Psoas muscle (tissue), 8 donors: ENCODE results near the gene LRP1. TPM values are rescaled to one million over a fixed set of nuclear protein-coding genes. Genes with fewer than 3 reads are reported as not detected.

ENCODE experiments used
- ATAC-seq, 4 donors: fragments of 200-7000 bp; cut with Tn5 transposase; one replicate each; pipeline ENCODE4 v1.9.1; 2020; ENCODE audit warnings: moderate library complexity in 3 of 4, mild to moderate bottlenecking in 2 of 4
- DNase-seq, 2 donors: peaks; one replicate each; pipeline ENCODE4 v3.0.0-alpha.2; 2020
- H3K27ac ChIP-seq: fragments of 200-600 bp; one replicate; pipeline ENCODE4 v1.8.0; 2022
- H3K27me3 ChIP-seq, 3 donors: fragments of 200-600 bp in 1 of 3; one replicate each; pipeline versions ENCODE4 v1.6.1 to v1.8.0; 2013 to 2022; ENCODE audit warnings: low read length in 2 of 3, mild to moderate bottlenecking in 2 of 3, moderate library complexity in 1 of 3; ENCODE audit not compliant: insufficient read depth in 3 of 3
- H3K36me3 ChIP-seq, 2 donors: fragments of 200-600 bp in 1 of 2; one replicate each; pipeline versions ENCODE4 v1.6.1 to v1.8.0; 2013 to 2022; ENCODE audit warnings: low read depth in 1 of 2, mild to moderate bottlenecking in 1 of 2, moderate library complexity in 1 of 2; ENCODE audit not compliant: insufficient read depth in 1 of 2
- H3K4me1 ChIP-seq: fragments of 200-600 bp; one replicate; pipeline ENCODE4 v1.8.0; 2022
- H3K4me3 ChIP-seq: fragments of 200-600 bp; one replicate; pipeline ENCODE4 v1.8.0; 2022; ENCODE audit warnings: mild to moderate bottlenecking
- H3K9me3 ChIP-seq: fragments of 200-600 bp; one replicate; pipeline ENCODE4 v1.8.0; 2022
- WGBS, 3 donors: extraction: QIAGEN DNeasy Blood & Tissue Kit; methylation state at CpG; one replicate each; pipeline versions ENCODE4 v1.1.6 to v1.1.7; 2013; 5-methylcytosine and 5-hydroxymethylcytosine counted together
- intact Hi-C, 2 donors: fragments of 100-400 bp; cut with DNase I; formaldehyde crosslinking; loops; one replicate each; pipeline versions ENCODE4 v1.11.0 to v1.14.2; 2022
- polyA plus RNA-seq, 3 donors: library from polyadenylated mRNA; stranded (reverse); fragments of 200-250 nt; gene quantifications; one replicate each; pipeline ENCODE4 v1.2.3, GENCODE V29; 2013
- total RNA-seq, 4 donors: library from RNA; stranded (reverse); fragmentation: NEBNext Ultra II Directional in 2 of 4; extraction: Animal tissue kit (Norgen Biotek cat#: 25700) in 2 of 4; gene quantifications; one replicate each; pipeline versions ENCODE4 v1.2.1 to v1.2.4, GENCODE V29; 2021 to 2023
- TF ChIP-seq, protein P1 (sequence below): fragments of 200-600 bp; IDR thresholded peaks from one replicate; pipeline ENCODE4 v1.8.0; 2022; ENCODE audit warnings: antibody characterized with exemption
- donor health status: healthy with polysubstance abuse.
- donor health status: DM: no; HTN: no; CAD: no; lungs with moderate emphysema.
- donor health status: Bipolar disorder and iron deficiency.
- donor health status: healthy.
- donor health status: DM: yes; HTN: yes; CAD: no.
- donor health status: DM: no; HTN: no; CAD: no.
- donor health status: DM: no; HTN: no; CAD: no.
- donor health status: DM: yes; HTN: yes; CAD: no.

LRP1 gene
- total and polyA plus RNA-seq, 7 donors: 10.7 to 50.6 (median 33.1) TPM

DNA sequence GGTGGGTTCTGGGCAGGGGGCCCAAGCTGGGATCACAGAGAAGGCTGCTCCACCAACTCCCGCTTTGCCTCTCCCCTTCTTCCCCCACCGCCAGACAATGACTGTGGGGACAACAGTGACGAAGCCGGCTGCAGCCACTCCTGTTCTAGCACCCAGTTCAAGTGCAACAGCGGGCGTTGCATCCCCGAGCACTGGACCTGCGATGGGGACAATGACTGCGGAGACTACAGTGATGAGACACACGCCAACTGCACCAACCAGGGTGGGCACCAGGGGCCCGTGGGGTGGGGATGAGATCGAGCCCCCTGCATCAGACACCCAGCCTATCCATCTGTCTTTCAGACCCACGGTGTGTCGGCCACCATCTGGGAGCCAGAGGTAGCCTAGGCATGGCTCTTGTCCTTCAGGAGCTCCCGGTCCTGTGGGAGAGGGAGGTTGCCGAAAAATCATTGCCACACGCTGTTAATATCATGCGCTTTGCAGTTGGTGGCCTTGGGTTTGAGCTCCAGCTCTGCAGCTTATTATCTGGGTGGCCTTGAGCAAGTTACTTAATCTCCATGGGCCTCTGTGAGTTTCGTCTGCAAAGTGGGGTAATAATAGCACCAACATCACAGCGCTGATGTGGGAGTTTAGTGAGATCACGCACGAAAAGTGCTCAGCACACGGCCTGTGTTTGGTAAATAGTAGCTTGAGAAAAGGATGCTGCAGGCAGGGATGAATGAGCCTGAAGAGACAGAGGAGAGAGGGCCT is 40.9 kb downstream of the LRP1 start:
- ATAC-seq: no peak
- H3K9me3 ChIP-seq: no peaks in the 10 kb centered on the region
- no peak overlapping the region for H3K4me3 ChIP-seq
- H3K27ac ChIP-seq: no peak overlapping the region
- H3K4me1 ChIP-seq: no peaks in the 10 kb centered on the region
- H3K27me3 ChIP-seq: no peaks in the 10 kb centered on the region
- peaks cover 0 to 43% of the 10 kb centered on the region in 2 donors for H3K36me3 ChIP-seq
- intact Hi-C loops: no loop called here
- no peak for DNase-seq
- TF ChIP-seq, protein P1, sequence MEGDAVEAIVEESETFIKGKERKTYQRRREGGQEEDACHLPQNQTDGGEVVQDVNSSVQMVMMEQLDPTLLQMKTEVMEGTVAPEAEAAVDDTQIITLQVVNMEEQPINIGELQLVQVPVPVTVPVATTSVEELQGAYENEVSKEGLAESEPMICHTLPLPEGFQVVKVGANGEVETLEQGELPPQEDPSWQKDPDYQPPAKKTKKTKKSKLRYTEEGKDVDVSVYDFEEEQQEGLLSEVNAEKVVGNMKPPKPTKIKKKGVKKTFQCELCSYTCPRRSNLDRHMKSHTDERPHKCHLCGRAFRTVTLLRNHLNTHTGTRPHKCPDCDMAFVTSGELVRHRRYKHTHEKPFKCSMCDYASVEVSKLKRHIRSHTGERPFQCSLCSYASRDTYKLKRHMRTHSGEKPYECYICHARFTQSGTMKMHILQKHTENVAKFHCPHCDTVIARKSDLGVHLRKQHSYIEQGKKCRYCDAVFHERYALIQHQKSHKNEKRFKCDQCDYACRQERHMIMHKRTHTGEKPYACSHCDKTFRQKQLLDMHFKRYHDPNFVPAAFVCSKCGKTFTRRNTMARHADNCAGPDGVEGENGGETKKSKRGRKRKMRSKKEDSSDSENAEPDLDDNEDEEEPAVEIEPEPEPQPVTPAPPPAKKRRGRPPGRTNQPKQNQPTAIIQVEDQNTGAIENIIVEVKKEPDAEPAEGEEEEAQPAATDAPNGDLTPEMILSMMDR: no peak
- 84 to 88% (median 87%) methylated on average over 22 to 23 of the region's 23 CpGs for WGBS, 3 donors

DNA sequence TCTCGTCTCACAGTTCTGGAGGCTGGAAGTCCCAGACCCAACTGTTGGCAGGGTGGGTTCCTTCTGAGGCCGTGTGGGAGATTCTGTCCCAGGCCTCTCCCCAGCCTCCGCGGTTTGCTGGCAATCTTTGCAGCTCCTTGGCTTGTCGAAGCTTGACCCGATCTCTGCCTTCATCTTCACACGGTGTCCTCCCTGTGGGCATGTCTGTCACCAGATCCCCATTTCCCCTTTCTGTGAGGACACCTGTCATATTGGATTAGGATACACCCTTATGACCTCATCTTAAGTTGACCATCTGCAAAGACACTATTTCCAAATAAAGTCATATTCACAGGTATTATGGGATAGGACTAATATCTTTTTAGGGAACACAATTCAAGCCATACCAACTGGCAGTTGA is 41.7 kb downstream of the LRP1 start:
- WGBS, 3 donors: 51 to 58% (median 51%) methylated on average over 7 of the region's 7 CpGs
- no peaks in the 10 kb centered on the region for H3K4me1 ChIP-seq
- no peaks in the 10 kb centered on the region for H3K27me3 ChIP-seq
- peaks cover 0 to 43% of the 10 kb centered on the region in 2 donors for H3K36me3 ChIP-seq
- no peak overlapping the region for H3K27ac ChIP-seq
- H3K4me3 ChIP-seq: no peak overlapping the region
- DNase-seq (no peak), ATAC-seq (no peak)
- H3K9me3 ChIP-seq: no peaks in the 10 kb centered on the region
- intact Hi-C loops: no loop called here
- TF ChIP-seq, protein P1: no peak

DNA sequence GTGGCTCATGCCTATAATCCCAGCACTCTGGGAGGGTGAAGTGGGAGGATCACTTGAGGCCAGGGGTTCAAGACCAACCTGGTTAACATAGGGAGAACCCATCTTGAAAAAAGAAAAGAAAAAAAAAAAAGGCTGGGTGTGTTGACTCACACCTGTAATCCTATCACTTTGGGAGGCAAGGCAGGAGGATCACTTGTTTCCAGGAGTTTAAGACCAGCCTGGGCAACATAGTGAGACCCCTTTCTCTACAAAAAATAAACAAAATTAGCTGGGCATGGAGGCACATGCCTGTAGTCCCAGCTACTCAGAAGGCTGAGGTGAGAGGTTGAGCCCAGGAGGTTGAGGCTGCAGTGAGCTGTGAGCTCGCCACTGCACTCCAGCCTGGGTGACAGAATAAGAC is 42.1 kb downstream of the LRP1 start:
- DNase-seq (no peak), ATAC-seq (no peak)
- H3K36me3 ChIP-seq: peaks cover 0 to 41% of the 10 kb centered on the region in 2 donors
- TF ChIP-seq, protein P1: no peak
- no peak overlapping the region for H3K4me3 ChIP-seq
- H3K4me1 ChIP-seq: no peaks in the 10 kb centered on the region
- H3K27ac ChIP-seq: no peak overlapping the region
- intact Hi-C loops: no loop called here
- H3K9me3 ChIP-seq: no peaks in the 10 kb centered on the region
- no peaks in the 10 kb centered on the region for H3K27me3 ChIP-seq
- 83 to 96% (median 96%) methylated on average over 1 of the region's 1 CpG for WGBS, 3 donors

DNA sequence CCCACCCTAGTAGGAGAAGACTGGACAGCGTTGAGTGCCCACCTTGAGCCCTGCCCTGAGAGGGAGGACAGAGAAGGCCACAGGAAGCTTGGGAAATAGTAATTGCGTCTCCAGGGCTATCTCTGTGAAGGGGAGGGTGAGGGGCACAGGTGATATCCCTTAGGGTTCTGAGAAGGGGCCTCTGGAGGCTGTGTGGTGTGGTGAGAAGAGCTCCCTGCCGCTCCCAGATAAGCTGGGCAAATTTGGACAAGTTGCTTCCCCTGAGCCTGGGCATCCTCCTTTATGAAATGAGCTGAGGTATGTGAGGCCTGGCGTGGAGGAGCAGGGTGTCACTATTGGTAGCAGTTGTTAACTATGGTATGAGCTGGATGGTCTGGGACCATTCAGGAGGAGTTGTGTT is 42.6 kb downstream of the LRP1 start:
- Histone ChIP-seq H3K4me1 (no peaks in the 10 kb centered on the region), H3K36me3 (peaks cover 0 to 36% of the 10 kb centered on the region in 2 donors), H3K4me3 (no peak overlapping the region), H3K9me3 (no peaks in the 10 kb centered on the region), H3K27ac (no peak overlapping the region), H3K27me3 (no peaks in the 10 kb centered on the region)
- intact Hi-C loops: no loop called here
- 88 to 93% (median 90%) methylated on average over 4 of the region's 4 CpGs for WGBS, 3 donors
- ATAC-seq (no peak), DNase-seq (no peak)
- TF ChIP-seq, protein P1: no peak

DNA sequence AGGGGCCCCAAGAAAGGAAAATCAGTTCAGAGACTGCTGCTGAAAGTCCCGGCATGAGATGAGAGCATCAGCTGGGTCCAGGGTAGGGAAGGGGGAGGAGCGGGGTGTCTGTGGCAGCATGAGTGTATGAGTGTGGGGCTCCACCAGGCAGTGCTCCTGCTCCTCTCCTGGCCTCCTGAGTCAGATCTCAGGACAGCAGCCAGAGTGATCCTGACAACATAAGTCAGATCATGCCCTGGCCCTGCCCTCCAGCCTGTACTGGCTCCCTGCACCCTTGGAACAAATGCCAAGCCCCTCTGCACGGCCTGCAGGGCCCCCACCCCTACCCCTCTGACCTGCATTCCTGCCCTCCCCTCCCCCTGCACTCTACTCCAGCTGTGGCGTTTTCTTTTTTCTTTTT is 43.4 kb downstream of the LRP1 start:
- intact Hi-C loops: no loop called here
- WGBS, 3 donors: 24 to 46% (median 26%) methylated on average over 4 of the region's 4 CpGs
- peak in 3 of 4 donors; percentile 30 to 48 (median 33) for ATAC-seq

More for the DNA sequence above, 43.4 kb downstream of the LRP1 start:
- H3K36me3 ChIP-seq: peaks cover 0 to 34% of the 10 kb centered on the region in 2 donors
- H3K4me3 ChIP-seq: no peak overlapping the region
- no peak for DNase-seq
- no peaks in the 10 kb centered on the region for H3K9me3 ChIP-seq
- no peaks in the 10 kb centered on the region for H3K4me1 ChIP-seq
- no peak overlapping the region for H3K27ac ChIP-seq
- TF ChIP-seq, protein P1: no peak
- no peaks in the 10 kb centered on the region for H3K27me3 ChIP-seq
